ENCODE data around the gene DNAH1. TPM values are rescaled to one million over a fixed set of nuclear protein-coding genes. Genes with fewer than 3 reads are reported as not detected.

DNAH1 gene
- total and polyA plus RNA-seq, 4 donors = 4.2 to 12.9 (median 9.9) TPM

DNA sequence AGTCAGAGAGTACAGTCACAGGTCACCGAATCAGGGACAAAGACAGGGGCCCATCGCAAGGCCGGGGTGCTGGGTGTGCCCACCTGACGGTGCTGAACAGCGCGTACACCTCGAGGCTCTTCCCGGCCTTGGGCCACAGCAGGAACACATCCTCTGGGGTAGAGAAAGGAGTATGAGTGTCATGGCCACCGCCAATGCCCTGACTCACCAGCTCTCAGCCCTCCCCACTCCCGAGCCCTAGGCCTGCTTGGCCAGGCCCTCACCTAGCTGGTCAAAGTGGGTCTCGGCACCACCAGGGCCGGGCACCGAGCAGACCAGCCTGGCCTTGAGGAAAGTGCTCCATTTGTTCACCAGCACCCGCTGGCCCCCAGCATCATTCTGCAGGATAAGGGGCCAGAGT is 124.6 kb downstream of the DNAH1 start:
- DNase-seq (ENCODE audit: low read depth in 4 of 6, low spot score in 6 of 6) = no peak
- WGBS (ENCODE audit: insufficient coverage) = 87% methylated on average over 12 of the region's 14 CpGs
- Histone ChIP-seq H3K36me3 (ENCODE audit: control insufficient read depth, insufficient read depth, low read length) (peaks cover 6% of the 10 kb centered on the region), H3K4me3 (ENCODE audit: low read depth, low read length) (no peak overlapping the region), H3K27ac (ENCODE audit: low read depth, low read length) (no peak overlapping the region), H3K9me3 (ENCODE audit: control insufficient read depth, insufficient read depth, low read length) (no peaks in the 10 kb centered on the region), H3K4me1 (ENCODE audit: control insufficient read depth, insufficient read depth, low read length) (peaks cover 43% of the 10 kb centered on the region), H3K27me3 (ENCODE audit: control insufficient read depth, insufficient read depth, low read length) (no peaks in the 10 kb centered on the region)

DNA sequence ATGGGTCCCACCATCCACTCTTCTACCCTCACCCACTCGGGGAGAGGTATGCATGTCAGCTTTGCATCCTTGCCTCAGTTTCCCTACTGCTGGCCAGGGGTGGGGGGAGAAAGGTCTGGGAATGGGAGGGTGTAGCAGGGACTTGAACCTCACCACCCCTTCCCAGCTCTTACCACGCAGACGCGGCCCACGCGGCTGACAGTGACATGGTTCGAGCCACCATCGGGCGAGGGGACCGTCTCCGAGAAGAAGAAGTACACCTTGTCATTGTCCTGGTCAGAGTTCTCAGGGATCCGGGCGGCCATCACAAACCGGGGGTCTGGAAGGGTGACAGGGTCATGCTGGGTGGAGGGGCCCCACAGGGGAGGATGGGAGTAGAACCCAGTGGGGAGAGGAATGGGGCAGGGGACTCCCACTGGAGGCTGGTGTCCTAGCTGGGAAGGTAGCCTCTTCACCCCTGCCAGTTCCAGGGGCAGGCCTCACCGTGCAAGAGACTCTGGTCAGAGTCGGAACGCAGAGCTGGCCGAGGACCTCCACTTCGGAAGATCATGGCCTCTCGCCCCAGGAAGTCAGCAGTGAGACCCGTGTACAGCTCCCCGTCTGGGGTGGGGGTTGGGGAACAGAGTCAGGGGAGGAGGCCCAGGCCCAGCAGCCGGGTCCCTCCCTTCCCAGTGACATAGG is 125.1 kb downstream of the DNAH1 start:
- no peak for DNase-seq (ENCODE audit: low read depth in 4 of 6, low spot score in 6 of 6)
- H3K27me3 ChIP-seq (ENCODE audit: control insufficient read depth, insufficient read depth, low read length) = no peaks in the 10 kb centered on the region
- H3K27ac ChIP-seq (ENCODE audit: low read depth, low read length) = no peak overlapping the region
- H3K4me1 ChIP-seq (ENCODE audit: control insufficient read depth, insufficient read depth, low read length) = peaks cover 45% of the 10 kb centered on the region
- peaks cover 6% of the 10 kb centered on the region for H3K36me3 ChIP-seq (ENCODE audit: control insufficient read depth, insufficient read depth, low read length)
- 93% methylated on average over 21 of the region's 23 CpGs for WGBS (ENCODE audit: insufficient coverage)
- H3K9me3 ChIP-seq (ENCODE audit: control insufficient read depth, insufficient read depth, low read length) = no peaks in the 10 kb centered on the region
- no peak overlapping the region for H3K4me3 ChIP-seq (ENCODE audit: low read depth, low read length)

DNA sequence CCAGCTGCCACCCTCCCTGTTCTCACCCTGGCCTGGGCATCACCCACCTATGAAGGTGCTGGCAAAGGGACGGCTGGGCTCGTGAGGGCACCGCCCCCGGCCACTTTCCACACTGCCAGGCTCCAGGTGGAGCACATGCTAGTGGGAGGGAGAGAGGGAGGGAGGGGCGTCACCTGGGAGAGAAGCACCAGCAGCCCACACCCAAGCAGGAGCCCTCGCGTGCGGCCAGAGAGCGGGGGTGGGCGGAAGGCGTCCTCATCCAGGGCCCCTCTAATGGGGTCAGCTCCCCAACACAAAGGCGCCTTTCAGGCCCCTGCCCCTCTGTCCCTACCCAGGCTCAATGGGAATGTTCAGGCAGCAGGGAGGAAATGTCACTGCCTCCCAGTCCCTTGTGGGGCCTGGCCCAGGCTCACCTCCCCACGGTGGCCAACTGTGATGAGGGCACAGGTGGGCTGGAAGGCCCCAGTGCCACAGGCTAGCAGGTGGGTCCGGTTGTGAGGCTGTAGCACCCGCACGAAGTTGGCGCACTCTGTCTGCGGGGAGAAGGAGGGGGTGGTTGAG is 125.7 kb downstream of the DNAH1 start:
- Histone ChIP-seq H3K27ac (ENCODE audit: low read depth, low read length) (peak overlapping the region; percentile 25), H3K4me1 (ENCODE audit: control insufficient read depth, insufficient read depth, low read length) (peaks cover 51% of the 10 kb centered on the region), H3K4me3 (ENCODE audit: low read depth, low read length) (no peak overlapping the region)

DNA sequence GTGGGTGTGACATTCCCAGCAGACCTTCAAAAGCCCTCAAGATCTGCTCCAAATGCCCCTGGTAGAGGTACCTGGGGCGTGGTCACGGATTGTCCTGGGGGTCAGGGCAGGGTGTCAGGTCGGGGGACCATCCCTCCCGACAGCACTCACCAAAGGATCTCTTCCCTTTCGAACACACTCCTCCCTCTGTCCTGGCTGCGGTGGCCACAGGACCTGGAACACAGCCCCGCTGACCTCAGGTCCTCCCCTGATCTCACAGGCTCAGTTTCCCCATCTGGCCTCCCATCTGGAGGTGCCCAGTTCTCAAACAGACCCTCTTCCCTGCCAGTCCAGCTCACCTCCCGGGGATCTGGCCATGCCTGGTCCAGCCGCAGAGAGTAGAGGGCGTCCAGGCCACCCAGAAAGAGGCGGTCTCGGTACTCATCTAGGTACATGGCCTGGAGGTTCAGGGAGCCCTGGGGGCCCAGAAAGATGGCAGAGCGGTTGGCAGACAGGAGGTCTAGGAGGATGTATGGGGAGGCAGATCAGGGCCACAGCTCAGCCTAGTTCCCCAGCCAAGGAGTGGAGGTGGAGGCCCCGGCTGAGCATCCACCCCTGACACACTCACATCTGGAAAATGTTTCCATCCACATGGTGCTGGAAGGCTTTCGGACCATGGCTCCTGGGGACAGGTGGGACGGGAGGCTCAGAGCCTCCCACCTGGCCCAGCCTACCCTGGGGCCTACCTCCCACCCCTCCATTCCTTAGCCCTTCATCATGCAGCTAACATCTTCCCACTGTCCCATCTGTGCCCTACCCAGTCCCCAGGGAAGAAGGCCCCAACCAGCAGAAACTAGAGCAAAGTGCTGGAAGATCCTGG is 126.5 kb downstream of the DNAH1 start:
- Histone ChIP-seq H3K9me3 (ENCODE audit: control insufficient read depth, insufficient read depth, low read length) (no peaks in the 10 kb centered on the region), H3K27me3 (ENCODE audit: control insufficient read depth, insufficient read depth, low read length) (no peaks in the 10 kb centered on the region), H3K27ac (ENCODE audit: low read depth, low read length) (peak overlapping the region; percentile 25), H3K4me3 (ENCODE audit: low read depth, low read length) (peak overlapping the region; percentile 45), H3K36me3 (ENCODE audit: control insufficient read depth, insufficient read depth, low read length) (peaks cover 6% of the 10 kb centered on the region), H3K4me1 (ENCODE audit: control insufficient read depth, insufficient read depth, low read length) (peaks cover 46% of the 10 kb centered on the region)
- 90% methylated on average over 15 of the region's 16 CpGs for WGBS (ENCODE audit: insufficient coverage)
- no peak for DNase-seq (ENCODE audit: low read depth in 4 of 6, low spot score in 6 of 6)

More for the DNA sequence above, 125.7 kb downstream of the DNAH1 start:
- no peaks in the 10 kb centered on the region for H3K9me3 ChIP-seq (ENCODE audit: control insufficient read depth, insufficient read depth, low read length)
- 55% methylated on average over 5 of the region's 18 CpGs for WGBS (ENCODE audit: insufficient coverage)
- H3K36me3 ChIP-seq (ENCODE audit: control insufficient read depth, insufficient read depth, low read length) = peaks cover 6% of the 10 kb centered on the region
- H3K27me3 ChIP-seq (ENCODE audit: control insufficient read depth, insufficient read depth, low read length) = no peaks in the 10 kb centered on the region
- DNase-seq (ENCODE audit: low read depth in 4 of 6, low spot score in 6 of 6) = no peak

GRCh38 chr3:52443268-52443610 is 127.1 kb downstream of the DNAH1 start:
- H3K9me3 ChIP-seq (ENCODE audit: control insufficient read depth, insufficient read depth, low read length) = no peaks in the 10 kb centered on the region
- no peaks in the 10 kb centered on the region for H3K27me3 ChIP-seq (ENCODE audit: control insufficient read depth, insufficient read depth, low read length)
- peak overlapping the region; percentile 45 for H3K4me3 ChIP-seq (ENCODE audit: low read depth, low read length)
- peaks cover 46% of the 10 kb centered on the region for H3K4me1 ChIP-seq (ENCODE audit: control insufficient read depth, insufficient read depth, low read length)
- peak overlapping the region; percentile 2 for H3K27ac ChIP-seq (ENCODE audit: low read depth, low read length)
- WGBS (ENCODE audit: insufficient coverage) = 88% methylated on average over 4 of the region's 8 CpGs
- peaks cover 4% of the 10 kb centered on the region for H3K36me3 ChIP-seq (ENCODE audit: control insufficient read depth, insufficient read depth, low read length)
- no peak for DNase-seq (ENCODE audit: low read depth in 4 of 6, low spot score in 6 of 6)

DNA sequence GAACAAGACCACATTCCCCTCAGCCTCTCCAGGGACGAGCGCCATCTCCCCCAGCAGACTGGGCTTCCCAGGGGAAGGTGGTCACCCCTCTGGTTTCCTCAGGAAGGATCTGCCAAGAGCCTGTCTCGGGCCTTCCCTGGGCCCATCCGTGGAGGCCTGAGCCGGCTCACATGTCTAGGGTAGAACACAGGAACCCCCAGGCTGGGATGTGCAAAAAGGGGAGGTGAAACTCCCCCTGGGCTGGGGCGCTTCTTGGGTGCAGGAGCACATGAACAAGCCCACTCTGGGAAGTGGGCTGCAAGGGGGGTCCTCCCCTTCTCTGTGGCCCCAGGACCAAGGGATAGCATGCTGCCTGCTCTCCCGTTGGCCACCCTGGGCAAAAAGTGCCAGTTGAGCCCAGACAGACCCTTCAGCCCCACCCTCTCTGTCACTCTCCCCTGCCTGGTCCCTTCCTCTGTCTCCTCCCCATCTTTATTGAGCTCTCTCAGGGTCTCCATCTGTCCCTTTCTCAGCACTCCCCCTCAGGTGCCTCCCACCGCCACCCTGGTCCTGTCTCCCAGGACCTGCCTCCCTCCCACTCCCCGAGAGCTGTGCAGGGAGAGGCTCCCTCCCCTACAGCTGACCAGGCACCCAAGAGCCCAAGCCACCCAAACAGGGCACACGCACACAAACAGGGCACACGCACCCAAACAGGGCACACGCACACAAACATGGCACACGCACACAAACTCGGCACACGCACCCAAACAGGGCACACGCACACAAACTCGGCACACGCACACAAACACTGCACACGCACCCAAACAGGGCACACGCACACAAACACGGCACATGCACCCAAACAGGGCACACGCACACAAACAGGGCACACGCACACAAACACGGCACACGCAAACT is 127.9 kb downstream of the DNAH1 start:
- Histone ChIP-seq H3K27me3 (ENCODE audit: control insufficient read depth, insufficient read depth, low read length) (no peaks in the 10 kb centered on the region), H3K4me3 (ENCODE audit: low read depth, low read length) (peak overlapping the region; percentile 45), H3K4me1 (ENCODE audit: control insufficient read depth, insufficient read depth, low read length) (peaks cover 46% of the 10 kb centered on the region), H3K36me3 (ENCODE audit: control insufficient read depth, insufficient read depth, low read length) (peaks cover 4% of the 10 kb centered on the region), H3K27ac (ENCODE audit: low read depth, low read length) (no peak overlapping the region), H3K9me3 (ENCODE audit: control insufficient read depth, insufficient read depth, low read length) (no peaks in the 10 kb centered on the region)
- DNase-seq (ENCODE audit: low read depth in 4 of 6, low spot score in 6 of 6) = no peak
- WGBS (ENCODE audit: insufficient coverage) = 89% methylated on average over 24 of the region's 25 CpGs

GRCh38 chr3:52444860-52445793 is 129.0 kb downstream of the DNAH1 start, which contains the start of gene SEMA3G:
SEMA3G (minus strand) TSS chr3:52445103; CDS start chr3:52445027, 76 bp downstream.
- no peak within 1 kb of the TSS for H3K27ac ChIP-seq (ENCODE audit: low read depth, low read length)
- no peaks in the 10 kb centered on the region for H3K9me3 ChIP-seq (ENCODE audit: control insufficient read depth, insufficient read depth, low read length)
- H3K27me3 ChIP-seq (ENCODE audit: control insufficient read depth, insufficient read depth, low read length) = no peaks in the 10 kb centered on the region
- H3K36me3 ChIP-seq (ENCODE audit: control insufficient read depth, insufficient read depth, low read length) = peaks cover 4% of the 10 kb centered on the region
- peak within 1 kb of the TSS; percentile 45 for H3K4me3 ChIP-seq (ENCODE audit: low read depth, low read length)
- no peak for DNase-seq (ENCODE audit: low read depth in 4 of 6, low spot score in 6 of 6)
- 35% methylated on average over 15 of the region's 19 CpGs for WGBS (ENCODE audit: insufficient coverage)
- H3K4me1 ChIP-seq (ENCODE audit: control insufficient read depth, insufficient read depth, low read length) = peaks cover 46% of the 10 kb centered on the region

DNA sequence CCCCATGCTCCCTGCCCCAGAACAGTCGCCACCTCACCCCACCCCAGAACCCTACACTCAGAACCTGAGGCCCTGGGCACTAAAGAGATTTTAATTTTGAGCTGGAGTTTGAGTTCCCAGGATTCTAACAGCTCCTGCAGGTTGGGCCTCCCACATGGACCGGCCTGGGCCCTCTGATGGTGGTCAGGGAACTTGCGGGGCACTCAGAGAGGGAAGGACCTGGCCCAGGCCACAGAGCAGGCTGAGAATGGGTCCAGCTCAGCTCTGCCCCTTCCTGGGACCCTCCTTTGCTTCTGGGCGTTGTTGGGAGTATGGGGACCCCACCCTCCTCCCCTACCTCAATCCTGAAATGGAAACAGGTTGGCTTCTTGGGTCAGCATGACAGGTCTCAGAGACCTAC is 129.9 kb downstream of the DNAH1 start:
- Histone ChIP-seq H3K27ac (ENCODE audit: low read depth, low read length) (no peak overlapping the region), H3K4me1 (ENCODE audit: control insufficient read depth, insufficient read depth, low read length) (peaks cover 42% of the 10 kb centered on the region)

More for the DNA sequence above, 129.9 kb downstream of the DNAH1 start:
- no peak for DNase-seq (ENCODE audit: low read depth in 4 of 6, low spot score in 6 of 6)
- Histone ChIP-seq H3K36me3 (ENCODE audit: control insufficient read depth, insufficient read depth, low read length) (no peaks in the 10 kb centered on the region), H3K27me3 (ENCODE audit: control insufficient read depth, insufficient read depth, low read length) (no peaks in the 10 kb centered on the region), H3K4me3 (ENCODE audit: low read depth, low read length) (no peak overlapping the region), H3K9me3 (ENCODE audit: control insufficient read depth, insufficient read depth, low read length) (no peaks in the 10 kb centered on the region)
- 76% methylated on average over 3 of the region's 4 CpGs for WGBS (ENCODE audit: insufficient coverage)
